Urinary bladder (tissue), 4 donors: ENCODE results near the gene ARHGEF5. TPM values are rescaled to one million over a fixed set of nuclear protein-coding genes. Genes with fewer than 3 reads are reported as not detected.
"Not testable (repeated sequence)": the region's sequence is repeated elsewhere in the genome, so short reads cannot be mapped to it uniquely, and the experiment has no call there.

Experiments
- DNase-seq: peaks from one replicate; pipeline ENCODE4 v3.0.0-alpha.2; 2015; ENCODE audit errors: extremely low spot score
- H3K27ac ChIP-seq: one replicate; pipeline ENCODE4 v1.5.1; 2013; ENCODE audit warnings: low read depth, mild to moderate bottlenecking, moderate library complexity
- H3K36me3 ChIP-seq: one replicate; pipeline ENCODE4 v1.6.1; 2013; ENCODE audit warnings: mild to moderate bottlenecking, moderate library complexity; ENCODE audit not compliant: insufficient read depth
- H3K4me1 ChIP-seq: one replicate; pipeline ENCODE4 v1.6.1; 2013; ENCODE audit warnings: mild to moderate bottlenecking, moderate library complexity; ENCODE audit not compliant: insufficient read depth
- H3K4me3 ChIP-seq: one replicate; pipeline ENCODE4 v1.5.1; 2013; ENCODE audit warnings: low read depth, low read length
- WGBS: extraction: QIAGEN DNeasy Blood & Tissue Kit; methylation state at CpG from one replicate; pipeline ENCODE4 v1.1.7; 2013; 5-methylcytosine and 5-hydroxymethylcytosine counted together
- polyA plus RNA-seq: library from polyadenylated mRNA; stranded (reverse); fragments of 200-250 nt; gene quantifications from one replicate; pipeline ENCODE4 v1.2.3, GENCODE V29; 2013
- total RNA-seq: library from RNA; depleted of rRNA; stranded (reverse); fragments of >200 nt; gene quantifications from one replicate; pipeline ENCODE4 v1.2.3, GENCODE V29; 2014
- donor health status: healthy with polysubstance abuse.
- donor health status: healthy.

Gene ARHGEF5
- total and polyA plus RNA-seq, 2 donors, result 3.6 to 4.4 TPM

DNA sequence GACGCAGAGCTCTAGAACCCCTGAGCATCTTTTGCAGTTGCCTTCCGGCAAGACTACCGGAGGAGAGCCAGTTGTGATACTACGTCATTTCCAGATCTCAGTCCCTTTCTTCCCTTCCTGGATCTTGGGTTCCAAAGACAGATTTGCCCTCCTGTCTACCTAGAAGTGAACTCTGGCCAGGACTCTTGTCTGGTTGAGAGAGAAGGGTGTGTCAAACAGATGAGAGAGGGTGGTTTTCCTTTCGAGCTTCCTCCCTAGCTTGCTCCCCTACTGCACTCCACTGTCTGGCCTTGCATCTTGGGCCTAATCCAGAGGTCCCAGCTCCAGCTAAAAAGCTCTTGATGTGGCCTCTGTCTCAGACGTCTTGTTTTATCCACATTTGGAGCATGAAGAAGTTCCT lies 983 bp downstream of the ARHGEF5 start:
- not testable (repeated sequence) for H3K4me1 ChIP-seq, DNase-seq, H3K36me3 ChIP-seq, H3K27ac ChIP-seq, H3K4me3 ChIP-seq
- no CpG with 5 or more reads among the region's 6 CpGs for WGBS

DNA sequence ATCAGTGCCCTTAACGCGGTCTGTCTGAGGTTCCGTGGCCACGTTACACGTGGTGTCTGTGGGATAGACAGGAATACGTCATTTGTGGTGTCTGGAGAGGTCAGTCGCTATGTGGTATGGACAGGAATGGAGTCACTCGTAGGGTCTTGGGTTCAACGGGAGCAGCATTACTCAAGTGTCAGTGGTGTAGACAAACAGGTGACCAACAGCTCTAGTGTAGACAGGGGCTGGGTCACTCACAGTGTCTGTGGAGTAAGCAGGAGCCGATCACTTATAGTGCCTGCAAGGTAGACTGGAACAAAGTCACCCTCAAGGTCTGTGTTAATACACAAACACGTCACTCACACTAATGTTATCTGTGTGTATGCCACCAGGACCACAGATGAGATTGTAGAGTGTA lies 1.7 kb downstream of the ARHGEF5 start:
- not testable (repeated sequence) for H3K4me1 ChIP-seq, H3K27ac ChIP-seq, H3K4me3 ChIP-seq, H3K36me3 ChIP-seq, DNase-seq
- 90% methylated on average over 2 of the region's 11 CpGs for WGBS

DNA sequence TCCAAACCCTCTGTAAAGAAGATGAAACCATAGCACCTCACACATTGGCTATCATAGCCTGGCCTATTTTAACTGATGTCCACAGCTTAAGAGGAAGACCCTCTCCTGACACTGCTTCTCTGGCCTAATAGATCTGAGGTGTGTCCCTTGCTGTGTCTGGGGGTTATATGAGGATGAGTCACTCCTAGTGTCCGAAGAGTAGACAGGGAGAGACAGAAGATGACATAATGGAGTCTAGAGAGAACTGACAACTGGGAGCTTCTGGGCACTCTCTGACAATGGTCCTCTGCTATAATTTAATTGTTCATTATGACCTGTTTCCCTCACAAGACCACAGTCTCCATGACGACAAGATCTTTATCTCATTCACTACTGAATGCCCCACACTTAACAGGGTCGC lies 6.9 kb downstream of the ARHGEF5 start:
- H3K4me1 ChIP-seq, H3K27ac ChIP-seq, H3K36me3 ChIP-seq, H3K4me3 ChIP-seq, DNase-seq: not testable (repeated sequence)
- WGBS, result no CpG with 5 or more reads among the region's 3 CpGs

DNA sequence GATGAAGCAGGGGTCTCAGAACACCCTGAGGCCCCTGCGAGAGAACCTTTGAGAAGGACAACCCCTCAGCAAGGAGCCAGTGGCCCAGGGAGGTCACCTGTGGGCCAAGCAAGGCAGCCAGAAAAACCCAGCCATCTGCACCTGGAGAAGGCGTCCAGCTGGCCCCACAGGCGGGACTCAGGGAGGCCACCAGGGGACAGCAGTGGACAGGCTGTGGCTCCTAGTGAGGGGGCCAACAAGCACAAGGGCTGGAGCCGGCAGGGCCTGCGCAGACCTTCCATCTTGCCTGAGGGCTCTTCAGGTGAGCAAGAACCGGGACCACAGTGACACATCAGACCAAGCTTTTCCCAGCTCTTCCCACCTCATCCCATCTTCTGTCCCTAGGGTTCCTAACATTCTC lies 10.3 kb downstream of the ARHGEF5 start:
- H3K4me1 ChIP-seq, DNase-seq: not testable (repeated sequence)
- no CpG with 5 or more reads among the region's 6 CpGs for WGBS

DNA sequence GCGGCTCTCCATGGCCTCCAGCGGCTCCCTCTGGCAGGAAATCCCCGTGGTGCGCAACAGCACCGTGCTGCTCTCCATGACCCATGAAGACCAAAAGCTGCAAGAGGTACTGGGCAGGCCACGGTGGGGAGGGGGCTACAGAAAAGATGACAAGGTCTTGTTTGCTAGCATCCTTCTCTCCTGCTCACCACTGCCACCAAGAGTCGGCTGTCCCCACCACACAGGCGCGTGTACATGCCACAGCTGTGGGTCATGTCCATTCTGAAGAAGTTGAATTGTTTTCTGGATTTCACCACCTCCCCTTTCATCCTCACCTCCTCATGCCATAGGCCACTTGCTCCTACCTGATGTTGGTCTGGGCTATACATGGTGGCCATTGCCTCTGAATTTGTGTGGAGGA lies 12.0 kb downstream of the ARHGEF5 start:
- not testable (repeated sequence) for H3K36me3 ChIP-seq, H3K27ac ChIP-seq, H3K4me1 ChIP-seq, H3K4me3 ChIP-seq, DNase-seq
- WGBS, result no CpG with 5 or more reads among the region's 9 CpGs

More for the DNA sequence above, 10.3 kb downstream of the ARHGEF5 start:
- H3K4me3 ChIP-seq, H3K36me3 ChIP-seq, H3K27ac ChIP-seq: not testable (repeated sequence)

DNA sequence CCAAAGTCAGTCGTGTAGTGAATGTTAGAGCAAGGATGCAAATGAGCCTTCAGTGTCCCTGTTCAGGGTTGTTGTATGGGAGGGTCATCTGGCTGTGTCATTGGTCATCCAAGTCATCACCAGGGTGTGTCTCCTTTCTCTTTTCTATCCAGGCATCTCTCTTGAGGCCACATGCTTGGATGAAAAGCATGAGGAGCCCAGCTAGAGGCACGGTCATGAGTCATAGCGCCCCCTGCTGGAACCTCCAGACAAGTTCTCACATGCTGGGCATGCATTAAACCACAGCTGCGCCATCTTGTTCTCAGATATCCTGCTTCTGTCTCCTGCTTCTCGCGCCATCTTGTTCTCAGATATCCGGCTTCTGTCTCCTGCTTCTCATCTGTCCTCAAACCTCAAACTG lies 14.0 kb downstream of the ARHGEF5 start:
- not testable (repeated sequence) for H3K4me3 ChIP-seq, H3K36me3 ChIP-seq, H3K27ac ChIP-seq, H3K4me1 ChIP-seq, DNase-seq
- no CpG with 5 or more reads among the region's 7 CpGs for WGBS

DNA sequence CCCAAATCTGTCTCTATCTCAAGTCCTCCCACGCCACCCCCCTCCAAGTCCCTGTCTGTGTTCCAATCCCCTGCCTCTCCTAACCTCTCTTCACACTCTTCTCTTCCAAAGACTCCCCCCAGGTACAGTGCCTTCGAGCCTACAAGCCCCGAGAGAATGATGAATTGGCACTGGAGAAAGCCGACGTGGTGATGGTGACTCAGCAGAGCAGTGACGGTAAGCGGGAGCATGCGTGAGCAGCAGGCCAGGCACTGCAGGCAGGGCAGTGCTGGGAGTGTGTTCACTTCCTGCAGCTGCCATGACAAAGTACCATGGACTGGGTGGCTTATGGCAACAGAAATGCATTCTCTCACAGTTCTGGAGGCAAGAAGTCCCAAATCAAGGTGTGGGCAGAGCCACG lies 23.4 kb downstream of the ARHGEF5 start:
- H3K4me3 ChIP-seq, result no peak overlapping the region
- no peak for DNase-seq
- H3K36me3 ChIP-seq, result no peaks in the 10 kb centered on the region
- 94% methylated on average over 9 of the region's 9 CpGs for WGBS
- no peaks in the 10 kb centered on the region for H3K4me1 ChIP-seq
- H3K27ac ChIP-seq, result no peak overlapping the region

DNA sequence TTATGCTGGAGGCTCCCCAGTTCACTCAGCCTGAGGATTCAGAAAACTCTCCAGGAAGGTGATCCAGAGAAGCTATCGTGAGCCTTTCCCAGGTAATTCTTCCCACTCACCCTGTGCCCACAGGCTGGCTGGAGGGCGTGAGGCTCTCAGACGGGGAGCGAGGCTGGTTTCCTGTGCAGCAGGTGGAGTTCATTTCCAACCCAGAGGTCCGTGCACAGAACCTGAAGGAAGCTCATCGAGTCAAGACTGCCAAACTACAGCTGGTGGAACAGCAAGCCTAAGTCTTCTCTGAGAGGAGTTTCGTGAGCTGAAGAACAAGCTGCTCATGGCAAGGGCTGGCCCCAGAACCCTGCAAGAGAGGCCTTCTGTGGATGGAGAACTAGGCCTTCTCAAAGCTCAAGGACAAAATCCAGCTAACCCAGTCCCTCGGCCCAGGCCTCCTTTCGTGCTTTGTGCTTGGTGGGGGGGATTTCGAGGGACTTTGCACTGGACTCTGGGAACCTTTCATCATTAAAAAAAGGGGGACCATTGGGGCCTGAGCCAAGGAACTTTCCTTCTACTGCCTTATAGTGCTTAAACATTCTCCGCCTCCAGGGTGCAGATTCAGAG lies 24.7 kb downstream of the ARHGEF5 start:
- no peak overlapping the region for H3K4me3 ChIP-seq
- no peak overlapping the region for H3K27ac ChIP-seq
- H3K4me1 ChIP-seq, result no peaks in the 10 kb centered on the region
- DNase-seq, result no peak
- no peaks in the 10 kb centered on the region for H3K36me3 ChIP-seq
- WGBS, result 95% methylated on average over 11 of the region's 11 CpGs

DNA sequence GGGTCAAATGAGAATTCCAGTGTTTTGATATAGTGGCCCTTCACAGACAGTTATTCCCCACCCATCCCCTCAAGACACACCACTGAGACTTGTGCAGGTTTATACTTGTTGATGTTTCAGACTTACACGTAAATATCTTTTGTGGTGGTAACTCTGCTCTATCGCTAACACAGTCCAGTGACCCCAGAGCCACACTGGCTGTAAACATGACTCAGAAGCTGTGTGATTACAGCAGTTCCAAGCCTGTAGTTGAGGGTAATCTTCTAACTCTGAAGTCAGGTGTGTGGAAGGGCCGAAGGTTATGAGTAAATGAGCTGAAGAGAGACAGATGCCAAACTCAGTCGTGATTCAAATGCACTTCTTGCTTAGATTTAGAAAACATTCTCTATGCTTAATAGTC lies 28.9 kb downstream of the ARHGEF5 start:
- WGBS, result 56% methylated on average over 4 of the region's 4 CpGs
- H3K36me3 ChIP-seq, result no peaks in the 10 kb centered on the region
- no peak overlapping the region for H3K4me3 ChIP-seq
- no peak for DNase-seq
- no peaks in the 10 kb centered on the region for H3K4me1 ChIP-seq
- no peak overlapping the region for H3K27ac ChIP-seq

DNA sequence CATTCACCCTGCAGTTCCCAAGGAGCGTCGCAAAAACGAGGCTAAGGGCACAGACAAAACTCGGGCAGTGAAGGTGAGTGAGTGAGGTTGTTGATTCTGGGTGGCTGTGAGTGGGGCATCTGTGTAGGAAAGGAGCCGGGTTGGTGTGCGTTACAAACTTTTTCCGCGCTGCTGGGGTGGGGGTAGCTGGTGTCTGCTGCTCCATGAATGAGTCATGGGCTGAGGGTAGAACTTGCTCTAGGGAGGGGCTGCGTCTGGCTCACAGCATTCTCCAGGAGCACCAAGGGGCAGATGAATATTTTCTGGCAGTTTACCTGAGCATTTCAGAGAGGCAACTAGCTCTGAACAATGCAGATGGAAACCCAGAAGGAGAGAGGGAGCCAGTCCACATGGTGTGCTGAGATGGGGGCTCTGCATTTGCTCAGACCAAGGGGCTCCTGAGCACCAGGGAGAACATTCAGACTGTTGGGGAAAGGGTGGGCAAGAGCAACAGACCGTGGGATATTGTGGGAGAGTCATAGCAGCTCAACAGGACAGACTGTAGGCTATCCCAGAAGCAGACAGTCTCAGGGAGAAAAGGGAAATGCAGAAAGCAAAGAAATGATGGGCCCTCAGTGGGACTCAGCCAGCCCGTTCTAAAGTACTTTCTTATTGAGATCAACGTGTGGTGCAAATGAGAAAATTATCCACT lies 29.5 kb downstream of the ARHGEF5 start:
- WGBS, result 63% methylated on average over 12 of the region's 12 CpGs
- H3K36me3 ChIP-seq, result no peaks in the 10 kb centered on the region
- no peak overlapping the region for H3K27ac ChIP-seq
- no peak overlapping the region for H3K4me3 ChIP-seq
- no peaks in the 10 kb centered on the region for H3K4me1 ChIP-seq
- no peak for DNase-seq

DNA sequence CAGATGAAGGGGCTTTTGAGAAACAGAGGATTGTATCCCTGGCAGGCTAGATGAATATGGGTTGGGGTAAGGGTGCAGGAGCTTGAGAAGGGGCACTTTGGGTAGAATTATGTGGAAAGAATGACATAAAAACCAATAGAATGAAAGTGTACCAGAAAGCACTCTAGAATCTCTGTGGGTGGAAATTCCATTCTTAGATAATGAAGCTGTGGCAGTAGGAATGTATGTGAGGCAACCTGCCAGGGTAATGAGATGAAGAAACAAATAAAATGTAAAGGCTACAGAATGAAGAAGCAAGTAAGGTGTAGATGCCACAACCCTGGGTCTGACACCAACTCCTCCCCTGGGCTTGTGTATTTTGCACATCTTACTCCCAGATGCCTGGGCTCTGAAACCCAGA lies 31.5 kb downstream of the ARHGEF5 start:
- H3K4me3 ChIP-seq, result no peak overlapping the region
- no peaks in the 10 kb centered on the region for H3K4me1 ChIP-seq
- no peak for DNase-seq
- no peaks in the 10 kb centered on the region for H3K36me3 ChIP-seq
- H3K27ac ChIP-seq, result no peak overlapping the region

DNA sequence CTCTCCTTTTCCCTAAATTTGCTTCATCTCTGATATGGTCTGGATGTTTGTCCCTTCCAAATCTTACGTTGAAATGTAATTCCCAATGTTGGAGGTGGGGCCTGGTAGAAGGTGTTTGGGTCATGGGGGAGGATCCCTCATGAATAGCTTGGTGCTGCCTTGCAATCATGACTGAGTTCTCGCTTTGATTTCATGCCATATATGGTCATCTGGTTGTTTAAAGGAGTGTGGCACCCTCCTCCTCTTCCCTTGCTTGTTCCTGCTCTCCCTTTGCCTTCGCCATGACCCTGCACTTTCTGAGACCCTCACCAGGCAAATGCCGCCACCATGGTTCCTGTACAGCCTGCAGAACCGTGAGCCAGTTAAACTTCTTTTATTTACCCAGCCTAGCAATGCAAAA lies 33.7 kb downstream of the ARHGEF5 start:
- no peak for DNase-seq
- no peaks in the 10 kb centered on the region for H3K36me3 ChIP-seq
- H3K27ac ChIP-seq, result no peak overlapping the region
- H3K4me3 ChIP-seq, result no peak overlapping the region
- H3K4me1 ChIP-seq, result no peaks in the 10 kb centered on the region
- 86% methylated on average over 5 of the region's 5 CpGs for WGBS

DNA sequence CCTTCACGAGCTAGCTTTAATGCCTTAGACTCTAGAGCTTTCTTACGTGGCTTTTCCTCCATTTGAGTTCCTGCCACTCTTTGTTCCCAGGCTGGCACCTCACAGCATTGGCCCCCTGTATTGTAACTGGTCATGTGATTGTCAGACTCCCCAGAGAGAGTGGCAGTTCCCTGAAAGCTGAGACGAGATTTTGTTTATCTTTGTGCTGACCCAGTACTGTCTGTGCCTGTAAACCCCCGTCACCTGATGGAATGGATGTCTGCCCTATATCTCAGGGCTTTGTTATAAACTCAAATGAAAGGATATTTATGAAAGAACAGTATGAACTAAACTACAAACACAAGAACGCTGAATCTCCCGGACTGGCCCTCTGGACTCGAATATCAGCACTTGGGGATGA lies 35.3 kb downstream of the ARHGEF5 start:
- DNase-seq, result no peak
- Histone ChIP-seq H3K4me1 (no peaks in the 10 kb centered on the region), H3K27ac (no peak overlapping the region), H3K4me3 (no peak overlapping the region), H3K36me3 (no peaks in the 10 kb centered on the region)
- 40% methylated on average over 7 of the region's 7 CpGs for WGBS

DNA sequence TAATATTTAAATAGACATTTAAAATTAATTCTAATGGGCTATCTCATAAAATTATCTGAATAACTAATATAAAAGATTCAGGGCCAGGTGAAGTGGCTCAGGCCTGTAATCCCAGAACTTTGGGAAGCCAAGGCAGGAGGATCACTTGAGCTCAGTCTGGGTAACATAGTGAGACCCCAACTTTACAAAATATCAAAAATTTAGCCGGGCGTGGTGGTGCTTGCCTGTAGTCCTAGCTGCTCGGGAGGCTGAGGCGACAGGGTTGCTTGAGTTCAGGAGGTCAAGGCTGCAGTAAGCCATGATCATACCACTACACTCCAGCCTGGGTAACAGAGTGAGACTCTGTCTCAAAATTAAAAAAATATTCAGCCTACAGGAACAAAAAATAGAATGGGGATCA lies 35.8 kb downstream of the ARHGEF5 start:
- H3K4me1 ChIP-seq, result no peaks in the 10 kb centered on the region
- no peak overlapping the region for H3K27ac ChIP-seq
- WGBS, result 93% methylated on average over 4 of the region's 4 CpGs
- DNase-seq, result no peak
- H3K36me3 ChIP-seq, result no peaks in the 10 kb centered on the region
- H3K4me3 ChIP-seq, result no peak overlapping the region
